Upper lobe of left lung (tissue), 4 donors: ENCODE results near the gene MYZAP.

ENCODE experiments used
- POLR2A ChIP-seq, 4 donors: fragments of 450-650 bp; IDR thresholded peaks; one replicate each; pipeline ENCODE4 v1.5.1; 2016 to 2017; ENCODE audit warnings: antibody characterized with exemption in 4 of 4, mild to moderate bottlenecking in 2 of 4
- POLR2AphosphoS5 ChIP-seq, 2 donors: sonication (generic); formaldehyde crosslinking; IDR thresholded peaks; one replicate each; pipeline ENCODE4 v1.5.1; 2017; ENCODE audit warnings: antibody characterized with exemption in 2 of 2
- TF ChIP-seq, protein P1 (sequence below), 6 experiments: fragments of 450-650 bp in 4 of 6; fragments of 200-600 bp in 2 of 6; sonication (generic) in 2 of 6; IDR thresholded peaks; one replicate each; pipeline ENCODE4 v1.5.1; 2016 to 2019; ENCODE audit warnings: antibody characterized with exemption in 6 of 6

DNA sequence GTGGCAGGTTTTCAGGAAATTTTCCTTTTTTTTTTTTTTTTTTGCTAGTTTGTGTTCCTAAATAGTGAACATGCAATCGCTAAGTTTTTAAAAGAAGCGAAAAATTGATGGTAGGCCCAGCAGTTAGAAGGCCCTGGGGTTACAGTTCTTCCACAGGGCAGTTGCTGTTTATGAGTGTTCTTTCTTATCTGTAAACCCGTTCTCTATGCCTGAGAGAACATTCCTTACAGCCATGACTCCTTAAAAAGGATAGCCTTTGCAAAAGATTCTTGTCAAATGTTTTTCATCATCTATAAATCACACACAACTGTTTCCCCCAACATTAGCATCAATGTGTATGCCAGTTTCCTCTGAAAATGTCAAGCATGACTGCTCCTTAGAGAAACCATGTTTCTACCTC, 23.8 kb upstream of the MYZAP start:
- TF ChIP-seq, protein P1, sequence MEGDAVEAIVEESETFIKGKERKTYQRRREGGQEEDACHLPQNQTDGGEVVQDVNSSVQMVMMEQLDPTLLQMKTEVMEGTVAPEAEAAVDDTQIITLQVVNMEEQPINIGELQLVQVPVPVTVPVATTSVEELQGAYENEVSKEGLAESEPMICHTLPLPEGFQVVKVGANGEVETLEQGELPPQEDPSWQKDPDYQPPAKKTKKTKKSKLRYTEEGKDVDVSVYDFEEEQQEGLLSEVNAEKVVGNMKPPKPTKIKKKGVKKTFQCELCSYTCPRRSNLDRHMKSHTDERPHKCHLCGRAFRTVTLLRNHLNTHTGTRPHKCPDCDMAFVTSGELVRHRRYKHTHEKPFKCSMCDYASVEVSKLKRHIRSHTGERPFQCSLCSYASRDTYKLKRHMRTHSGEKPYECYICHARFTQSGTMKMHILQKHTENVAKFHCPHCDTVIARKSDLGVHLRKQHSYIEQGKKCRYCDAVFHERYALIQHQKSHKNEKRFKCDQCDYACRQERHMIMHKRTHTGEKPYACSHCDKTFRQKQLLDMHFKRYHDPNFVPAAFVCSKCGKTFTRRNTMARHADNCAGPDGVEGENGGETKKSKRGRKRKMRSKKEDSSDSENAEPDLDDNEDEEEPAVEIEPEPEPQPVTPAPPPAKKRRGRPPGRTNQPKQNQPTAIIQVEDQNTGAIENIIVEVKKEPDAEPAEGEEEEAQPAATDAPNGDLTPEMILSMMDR (IDR thresholded peaks at IDR 0.05) = no peak
- no peak for TF ChIP-seq POLR2AphosphoS5 (IDR thresholded peaks at IDR 0.05)
- TF ChIP-seq POLR2A (IDR thresholded peaks at IDR 0.05) = no peak
